ENCODE results near the gene RHBDD2.

DNA sequence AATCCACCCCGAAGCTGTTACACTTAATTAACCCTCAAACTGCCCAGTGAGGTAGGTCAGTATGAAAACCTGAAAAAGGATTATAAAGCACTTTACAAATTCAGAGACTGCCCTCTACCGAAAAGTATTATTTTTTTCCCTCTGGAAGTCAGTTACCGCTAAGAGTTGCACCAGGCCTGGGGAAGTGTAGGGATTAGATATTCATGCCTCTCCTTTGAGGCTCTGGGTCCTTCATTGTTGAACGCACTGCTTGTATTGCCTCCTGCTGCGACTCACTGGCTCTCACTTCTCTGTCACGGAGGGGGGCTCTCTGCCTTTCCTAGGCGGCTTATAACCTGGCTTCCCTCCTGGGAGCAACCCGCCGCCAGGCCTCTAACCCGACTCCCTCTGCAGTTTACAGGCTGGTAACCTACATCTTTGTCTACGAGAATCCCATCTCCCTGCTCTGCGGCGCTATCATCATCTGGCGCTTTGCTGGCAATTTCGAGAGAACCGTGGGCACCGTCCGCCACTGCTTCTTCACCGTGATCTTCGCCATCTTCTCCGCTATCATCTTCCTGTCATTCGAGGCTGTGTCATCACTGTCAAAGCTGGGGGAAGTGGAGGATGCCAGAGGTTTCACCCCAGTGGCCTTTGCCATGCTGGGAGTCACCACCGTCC lies 2.7 kb downstream of the RHBDD2 start:
- TF ChIP-seq, protein P1, sequence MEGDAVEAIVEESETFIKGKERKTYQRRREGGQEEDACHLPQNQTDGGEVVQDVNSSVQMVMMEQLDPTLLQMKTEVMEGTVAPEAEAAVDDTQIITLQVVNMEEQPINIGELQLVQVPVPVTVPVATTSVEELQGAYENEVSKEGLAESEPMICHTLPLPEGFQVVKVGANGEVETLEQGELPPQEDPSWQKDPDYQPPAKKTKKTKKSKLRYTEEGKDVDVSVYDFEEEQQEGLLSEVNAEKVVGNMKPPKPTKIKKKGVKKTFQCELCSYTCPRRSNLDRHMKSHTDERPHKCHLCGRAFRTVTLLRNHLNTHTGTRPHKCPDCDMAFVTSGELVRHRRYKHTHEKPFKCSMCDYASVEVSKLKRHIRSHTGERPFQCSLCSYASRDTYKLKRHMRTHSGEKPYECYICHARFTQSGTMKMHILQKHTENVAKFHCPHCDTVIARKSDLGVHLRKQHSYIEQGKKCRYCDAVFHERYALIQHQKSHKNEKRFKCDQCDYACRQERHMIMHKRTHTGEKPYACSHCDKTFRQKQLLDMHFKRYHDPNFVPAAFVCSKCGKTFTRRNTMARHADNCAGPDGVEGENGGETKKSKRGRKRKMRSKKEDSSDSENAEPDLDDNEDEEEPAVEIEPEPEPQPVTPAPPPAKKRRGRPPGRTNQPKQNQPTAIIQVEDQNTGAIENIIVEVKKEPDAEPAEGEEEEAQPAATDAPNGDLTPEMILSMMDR (IDR thresholded peaks at IDR 0.05) = no peak
- no peak for TF ChIP-seq POLR2AphosphoS5 (IDR thresholded peaks at IDR 0.05)

Data from breast epithelium (tissue), 3 donors.